ENCODE data around the gene TANK. TPM values are rescaled to one million over a fixed set of nuclear protein-coding genes. Genes with fewer than 3 reads are reported as not detected.
A peak's percentile ranks its signal among the peaks of the same experiment; 100 is the strongest.

TANK gene
- total and polyA plus RNA-seq, 4 donors: 35.2 to 144 (median 61.0) TPM

GRCh38 chr2:161246281-161246680, 86.1 kb downstream of the TANK start:
- no peak for TF ChIP-seq CTCF (IDR thresholded peaks at IDR 0.05; ENCODE audit: control extremely low read depth, extremely low read depth)
- H3K27me3 ChIP-seq (ENCODE audit: control insufficient read depth in 3 of 3, insufficient read depth in 3 of 3, low read length in 2 of 3): peaks cover 0 to 9% (median 5%) of the 10 kb centered on the region in 3 donors
- H3K4me3 ChIP-seq: no peak overlapping the region
- ATAC-seq (ENCODE audit: insufficient read depth, low FRiP score) (no peak), DNase-seq (peak in 1 of 3 donors; percentile 22)
- H3K36me3 ChIP-seq (ENCODE audit: control insufficient read depth in 4 of 4, insufficient read depth in 4 of 4, low read length in 4 of 4): no peaks in the 10 kb centered on the region
- no peak overlapping the region for H3K9ac ChIP-seq (ENCODE audit: insufficient read depth in 1 of 2, low read length in 2 of 2)
- no peaks in the 10 kb centered on the region for H3K9me3 ChIP-seq (ENCODE audit: control insufficient read depth in 4 of 4, insufficient read depth in 3 of 4, low read length in 3 of 4)
- peaks cover 0 to 13% (median 0%) of the 10 kb centered on the region in 5 donors for H3K4me1 ChIP-seq (ENCODE audit: control insufficient read depth in 5 of 5, insufficient read depth in 5 of 5, low read length in 5 of 5)
- H3K27ac ChIP-seq (ENCODE audit: low read depth in 1 of 2, low read length in 1 of 2): no peak overlapping the region
- 66 to 75% methylated on average over 5 of the region's 5 CpGs for WGBS, 2 donors

DNA sequence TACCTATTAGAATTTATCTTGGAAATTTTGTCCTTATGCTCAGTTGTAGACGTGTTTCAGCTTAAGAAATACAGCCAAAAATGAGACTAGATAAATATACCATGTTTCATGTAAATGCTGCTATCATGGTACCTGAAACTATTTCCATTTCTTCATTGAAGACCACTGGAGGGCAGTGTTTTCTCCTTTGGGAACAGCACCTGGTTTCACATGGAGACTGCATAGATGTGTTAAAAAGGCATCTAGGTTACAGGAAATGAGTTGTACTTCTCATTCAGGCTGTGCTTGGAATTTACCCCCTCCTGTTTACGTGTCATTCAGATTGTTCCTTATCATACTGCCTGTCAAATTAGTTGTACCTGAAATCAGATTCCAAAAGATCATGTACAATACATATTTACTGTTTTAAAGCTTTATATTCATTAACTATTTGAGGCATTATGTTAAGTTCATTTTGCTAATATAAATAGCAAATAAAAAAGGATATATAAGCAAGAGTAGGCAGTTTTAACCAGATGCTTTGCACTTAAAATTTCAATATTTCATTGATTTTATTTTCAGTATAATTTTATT, 90.7 kb downstream of the TANK start:
- DNase-seq (peak in 1 of 3 donors; percentile 38), ATAC-seq (ENCODE audit: insufficient read depth, low FRiP score) (peak; percentile 66)

DNA sequence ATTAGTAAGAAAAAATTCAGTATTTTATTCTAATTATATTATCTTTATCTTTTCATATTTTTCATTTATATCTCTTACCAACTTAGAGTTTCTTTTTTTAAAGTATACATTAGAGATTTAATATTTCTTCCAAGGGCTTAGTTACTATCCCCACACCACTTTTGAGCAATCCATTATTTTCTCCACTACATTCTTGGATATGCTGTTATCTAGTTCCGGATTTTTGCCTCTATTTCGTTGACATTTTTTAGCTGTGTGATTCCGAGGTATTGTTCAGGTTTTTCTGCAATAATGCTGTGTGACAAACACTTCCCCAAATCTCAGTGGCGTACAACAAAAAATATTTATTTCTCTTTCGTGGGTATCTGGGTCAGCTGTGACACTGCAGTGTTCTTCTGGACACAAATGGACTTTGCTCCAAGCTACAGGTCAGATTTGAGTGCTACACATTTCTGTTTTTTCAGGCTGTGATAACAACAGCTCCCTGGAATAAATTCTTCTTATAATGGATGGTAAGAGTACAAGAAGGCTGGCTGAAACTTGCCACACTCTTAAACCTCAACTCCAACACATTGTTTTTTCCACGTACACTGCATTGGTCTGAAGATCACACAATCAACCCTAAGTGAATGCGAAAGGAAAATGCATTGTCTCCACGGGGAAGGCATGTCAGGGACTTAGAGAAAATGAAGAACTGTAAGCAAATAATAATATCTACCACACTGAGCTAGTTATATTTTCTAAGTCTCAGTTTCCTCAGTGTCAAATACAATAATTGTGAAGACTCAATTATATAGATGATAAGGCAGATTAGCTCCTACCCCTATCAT, 97.1 kb downstream of the TANK start:
- H3K4me3 ChIP-seq: no peak overlapping the region
- no peaks in the 10 kb centered on the region for H3K36me3 ChIP-seq (ENCODE audit: control insufficient read depth in 4 of 4, insufficient read depth in 4 of 4, low read length in 4 of 4)
- no peak for TF ChIP-seq CTCF (IDR thresholded peaks at IDR 0.05; ENCODE audit: control extremely low read depth, extremely low read depth)
- ATAC-seq (ENCODE audit: insufficient read depth, low FRiP score) (no peak), DNase-seq (no peak)
- H3K9ac ChIP-seq (ENCODE audit: insufficient read depth in 1 of 2, low read length in 2 of 2): no peak overlapping the region
- no peaks in the 10 kb centered on the region for H3K9me3 ChIP-seq (ENCODE audit: control insufficient read depth in 4 of 4, insufficient read depth in 3 of 4, low read length in 3 of 4)
- H3K27ac ChIP-seq (ENCODE audit: low read depth in 1 of 2, low read length in 1 of 2): no peak overlapping the region
- no peaks in the 10 kb centered on the region for H3K27me3 ChIP-seq (ENCODE audit: control insufficient read depth in 3 of 3, insufficient read depth in 3 of 3, low read length in 2 of 3)
- no peaks in the 10 kb centered on the region for H3K4me1 ChIP-seq (ENCODE audit: control insufficient read depth in 5 of 5, insufficient read depth in 5 of 5, low read length in 5 of 5)
- 87 to 93% methylated on average over 8 of the region's 8 CpGs for WGBS, 2 donors

More for the DNA sequence above, 90.7 kb downstream of the TANK start:
- TF ChIP-seq CTCF (IDR thresholded peaks at IDR 0.05; ENCODE audit: control extremely low read depth, extremely low read depth): peak; percentile 28
- H3K27ac ChIP-seq (ENCODE audit: low read depth in 1 of 2, low read length in 1 of 2): no peak overlapping the region
- no peak overlapping the region for H3K9ac ChIP-seq (ENCODE audit: insufficient read depth in 1 of 2, low read length in 2 of 2)
- H3K36me3 ChIP-seq (ENCODE audit: control insufficient read depth in 4 of 4, insufficient read depth in 4 of 4, low read length in 4 of 4): no peaks in the 10 kb centered on the region
- H3K4me3 ChIP-seq: no peak overlapping the region
- 25 to 27% methylated on average over 2 of the region's 2 CpGs for WGBS, 2 donors
- peaks cover 0 to 9% (median 5%) of the 10 kb centered on the region in 3 donors for H3K27me3 ChIP-seq (ENCODE audit: control insufficient read depth in 3 of 3, insufficient read depth in 3 of 3, low read length in 2 of 3)
- H3K9me3 ChIP-seq (ENCODE audit: control insufficient read depth in 4 of 4, insufficient read depth in 3 of 4, low read length in 3 of 4): no peaks in the 10 kb centered on the region
- H3K4me1 ChIP-seq (ENCODE audit: control insufficient read depth in 5 of 5, insufficient read depth in 5 of 5, low read length in 5 of 5): peaks cover 0 to 8% (median 0%) of the 10 kb centered on the region in 5 donors
